Upper lobe of left lung (tissue), 6 donors: ENCODE measurements around the gene OR2W3. TPM values are rescaled to one million over a fixed set of nuclear protein-coding genes. Genes with fewer than 3 reads are reported as not detected.
"Not testable (repeated sequence)": the region's sequence is repeated elsewhere in the genome, so short reads cannot be mapped to it uniquely, and the experiment has no call there.

Source experiments
- ATAC-seq, 2 donors: fragments of 200-7000 bp; cut with Tn5 transposase; one replicate each; pipeline ENCODE4 v1.9.1; 2022; ENCODE audit warnings: mild to moderate bottlenecking in 2 of 2, moderate library complexity in 2 of 2; ENCODE audit not compliant: low FRiP score in 2 of 2
- DNase-seq, 2 donors: peaks; one replicate each; pipeline ENCODE4 v3.0.0-alpha.2; 2019 to 2020
- H3K27ac ChIP-seq, 4 donors: fragments of 200-600 bp; sonication (generic); one replicate each; pipeline ENCODE4 v1.5.1; 2016 to 2019
- H3K27me3 ChIP-seq, 4 donors: fragments of 200-600 bp; sonication (generic); one replicate each; pipeline ENCODE4 v1.5.1; 2017 to 2019
- H3K36me3 ChIP-seq, 4 donors: fragments of 200-600 bp; sonication (generic); one replicate each; pipeline ENCODE4 v1.5.1; 2016 to 2019
- H3K4me1 ChIP-seq, 4 donors: fragments of 200-600 bp; sonication (generic); one replicate each; pipeline ENCODE4 v1.5.1; 2018 to 2019
- H3K4me3 ChIP-seq, 4 donors: fragments of 200-600 bp; sonication (generic); one replicate each; pipeline ENCODE4 v1.5.1; 2017 to 2019; ENCODE audit warnings: mild to moderate bottlenecking in 2 of 4, moderate library complexity in 1 of 4
- H3K9me3 ChIP-seq, 4 donors: fragments of 200-600 bp; sonication (generic); one replicate each; pipeline ENCODE4 v1.5.1; 2018 to 2019
- CTCF ChIP-seq, 6 experiments: fragments of 450-650 bp in 4 of 6; fragments of 200-600 bp in 2 of 6; sonication (generic) in 2 of 6; IDR thresholded peaks; one replicate each; pipeline ENCODE4 v1.5.1; 2016 to 2019; ENCODE audit warnings: antibody characterized with exemption in 6 of 6
- EP300 ChIP-seq, 4 donors: sonication (generic); formaldehyde crosslinking; IDR thresholded peaks; one replicate each; pipeline ENCODE4 v1.5.1; 2017; ENCODE audit warnings: antibody characterized with exemption in 4 of 4, control low read depth in 2 of 4
- POLR2A ChIP-seq, 4 donors: fragments of 450-650 bp; IDR thresholded peaks; one replicate each; pipeline ENCODE4 v1.5.1; 2016 to 2017; ENCODE audit warnings: antibody characterized with exemption in 4 of 4, mild to moderate bottlenecking in 2 of 4
- POLR2AphosphoS5 ChIP-seq, 2 donors: sonication (generic); formaldehyde crosslinking; IDR thresholded peaks; one replicate each; pipeline ENCODE4 v1.5.1; 2017; ENCODE audit warnings: antibody characterized with exemption in 2 of 2
- WGBS, 2 donors: methylation state at CpG; one replicate each; pipeline ENCODE4 v1.1.5; 2017 to 2018; 5-methylcytosine and 5-hydroxymethylcytosine counted together
- total RNA-seq, 6 donors: library from RNA; depleted of rRNA in 4 of 6; stranded (reverse); fragments of >200 nt in 4 of 6; gene quantifications; one replicate each; pipeline versions ENCODE4 v1.1.0 to v1.2.1, GENCODE V29; 2016 to 2021
- donor health status: DM: no; HTN: no; CAD: no; lungs with moderate emphysema.
- donor health status: DM: no; HTN: yes; CAD: no; lungs with severe emphysema.

OR2W3 gene
- total RNA-seq, 6 donors from 2014 or later, result 0.27 to 5.3 (median 0.31) TPM; not detected in 3

- not testable (repeated sequence) for H3K9me3 ChIP-seq, H3K27ac ChIP-seq, H3K27me3 ChIP-seq, H3K36me3 ChIP-seq, H3K4me1 ChIP-seq
- peak overlapping the region; percentile 14 to 33 (median 26) for H3K4me3 ChIP-seq
- ATAC-seq (peak; percentile 77 to 97), DNase-seq (peak; percentile 56 to 91)
- 8 to 28% methylated on average over 23 to 44 of the region's 44 CpGs for WGBS, 2 donors
- peak; percentile 44 to 83 (median 66) for TF ChIP-seq CTCF (IDR thresholded peaks at IDR 0.05)
These were observed 41.8 kb downstream of the OR2W3 start for GRCh38 chr1:247936965-247937734.

- peaks cover 0 to 4% (median 0%) of the 10 kb centered on the region in 4 donors for H3K9me3 ChIP-seq
- DNase-seq (no peak), ATAC-seq (no peak)
- H3K4me3 ChIP-seq, result no peak overlapping the region
- WGBS, 2 donors, result 77 to 85% methylated on average over 6 of the region's 6 CpGs
- H3K4me1 ChIP-seq, result no peaks in the 10 kb centered on the region
- H3K27ac ChIP-seq, result no peak overlapping the region
- H3K36me3 ChIP-seq, result no peaks in the 10 kb centered on the region
- TF ChIP-seq POLR2A (IDR thresholded peaks at IDR 0.05), result no peak
- no peak for TF ChIP-seq CTCF (IDR thresholded peaks at IDR 0.05)
- TF ChIP-seq EP300 (IDR thresholded peaks at IDR 0.05), result no peak
- no peak for TF ChIP-seq POLR2AphosphoS5 (IDR thresholded peaks at IDR 0.05)
- no peaks in the 10 kb centered on the region for H3K27me3 ChIP-seq
These were observed 47.2 kb downstream of the OR2W3 start for GRCh38 chr1:247942624-247943023.

Other genes starting within 250 kb of the OR2W3 start
- not detected for gene OR13G1, start 215.8 kb upstream of the OR2W3 start, total RNA-seq
- gene OR6F1, start 178.9 kb upstream of the OR2W3 start, total RNA-seq, result not detected
- not detected for gene OR14K1, start 157.0 kb upstream of the OR2W3 start, total RNA-seq
- gene OR14A2, start 147.4 kb upstream of the OR2W3 start, total RNA-seq, result not detected
- not detected for gene OR1C1, start 135.0 kb upstream of the OR2W3 start, total RNA-seq
- not detected for gene OR14A16, start 71.5 kb upstream of the OR2W3 start, total RNA-seq
- gene OR11L1, start 53.7 kb upstream of the OR2W3 start, total RNA-seq, result not detected
- gene TRIM58, start 38.4 kb upstream of the OR2W3 start, total RNA-seq, result 10 to 100 TPM in 1 of 6 donors, 1 to 10 TPM in 5; 1.0 to 15.1 (median 4.6) TPM
- not detected for gene OR2T8, start 24.7 kb downstream of the OR2W3 start, total RNA-seq
- gene OR2AJ1, start 29.3 kb downstream of the OR2W3 start, total RNA-seq, result under 1 TPM in 1 of 6 donors, not detected in 5; 0.49 TPM
- gene OR2L8, start 53.3 kb downstream of the OR2W3 start, total RNA-seq, result not detected
- not detected for gene OR2AK2, start 69.6 kb downstream of the OR2W3 start, total RNA-seq
- gene OR2L5, start 118.1 kb downstream of the OR2W3 start, total RNA-seq, result not detected
- under 1 TPM in 3 of 6 donors, not detected in 3; under 0.01 to 0.20 (median 0.13) TPM for gene OR2L2, start 134.5 kb downstream of the OR2W3 start, total RNA-seq
- gene OR2L3, start 151.2 kb downstream of the OR2W3 start, total RNA-seq, result not detected
- not detected for gene OR2L13, start 199.6 kb downstream of the OR2W3 start, total RNA-seq
- gene OR2M5, start 249.6 kb downstream of the OR2W3 start, total RNA-seq, result not detected